LNCAP (cell line): ENCODE results near the gene ATP6V0E2.

ENCODE experiments used
- CTCF ChIP-seq: fragments of 450-650 bp; IDR thresholded peaks from 2 replicates; pipeline ENCODE4 v1.5.1; 2017; ENCODE audit warnings: mild to moderate bottlenecking

Gene ATP6V0E2

GRCh38 chr7:149837564-149838223 lies 36.1 kb upstream of the ATP6V0E2 start:
- TF ChIP-seq CTCF, result no peak

- TF ChIP-seq CTCF, result no peak
These were observed 35.4 kb upstream of the ATP6V0E2 start, which contains the start of gene ZNF862 for GRCh38 chr7:149838224-149838991. Gene ZNF862 (plus strand): TSS chr7:149838375. CDS start chr7:149838612, 237 bp downstream.

DNA sequence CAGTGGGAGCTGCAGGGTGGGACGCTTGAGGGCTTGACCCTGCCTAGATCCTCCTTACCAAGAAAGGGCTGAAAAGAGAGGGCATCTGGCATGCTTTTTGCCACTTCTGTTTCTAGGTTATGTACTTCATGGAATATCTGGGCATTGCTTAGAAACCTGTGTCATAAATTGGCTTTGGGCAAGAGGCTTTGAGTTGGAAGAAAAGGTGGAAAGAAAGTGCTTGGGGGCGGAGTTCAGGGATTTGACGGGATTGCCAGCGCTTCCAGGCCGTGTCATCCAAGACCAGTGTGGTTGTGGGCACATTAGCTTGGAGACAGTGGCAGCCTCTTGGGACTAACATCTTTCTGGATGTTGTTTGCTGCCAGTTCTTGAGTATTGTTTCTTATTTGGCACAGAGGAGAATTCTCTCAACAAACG lies 34.8 kb upstream of the ATP6V0E2 start:
- TF ChIP-seq CTCF, result no peak

DNA sequence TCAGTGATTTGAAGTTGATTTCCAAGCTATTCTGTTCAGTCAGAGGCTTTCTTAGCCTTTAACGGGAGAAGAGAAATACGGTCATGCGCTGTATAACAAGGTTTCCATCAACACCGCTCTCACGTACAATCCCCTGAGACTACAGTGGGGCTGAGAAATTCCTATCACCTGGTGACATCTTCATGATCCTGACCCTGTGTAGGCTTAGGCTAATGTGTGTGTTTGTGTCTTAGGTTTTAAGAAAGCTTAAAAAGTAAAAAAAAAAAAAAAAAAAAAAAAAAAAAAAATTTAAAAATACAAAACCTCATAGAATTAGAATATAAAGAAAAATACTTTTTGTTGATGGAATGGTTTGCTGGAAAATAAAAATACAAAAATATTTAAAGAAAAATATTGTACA lies 33.8 kb upstream of the ATP6V0E2 start:
- TF ChIP-seq CTCF, result no peak

DNA sequence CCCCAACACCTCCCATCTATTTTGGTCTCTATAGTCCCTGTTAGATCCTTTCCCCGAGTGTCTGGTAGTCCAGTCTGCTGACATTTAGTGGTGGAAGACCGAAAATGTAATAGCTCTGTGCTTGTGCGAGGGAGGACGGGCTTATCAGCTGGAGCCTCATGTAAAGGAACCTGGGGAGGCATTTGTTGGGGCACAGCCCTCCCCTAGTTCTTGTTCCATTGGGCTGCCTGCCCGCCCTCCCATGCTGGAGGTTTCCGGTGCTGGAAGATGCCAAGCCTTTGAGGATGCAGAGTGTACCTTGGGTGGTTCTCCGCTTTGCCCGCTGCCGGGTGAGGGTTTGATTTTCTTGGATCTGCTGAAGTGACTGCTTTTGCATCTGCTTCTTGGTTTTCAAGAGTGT lies 30.2 kb upstream of the ATP6V0E2 start:
- TF ChIP-seq CTCF, result no peak

DNA sequence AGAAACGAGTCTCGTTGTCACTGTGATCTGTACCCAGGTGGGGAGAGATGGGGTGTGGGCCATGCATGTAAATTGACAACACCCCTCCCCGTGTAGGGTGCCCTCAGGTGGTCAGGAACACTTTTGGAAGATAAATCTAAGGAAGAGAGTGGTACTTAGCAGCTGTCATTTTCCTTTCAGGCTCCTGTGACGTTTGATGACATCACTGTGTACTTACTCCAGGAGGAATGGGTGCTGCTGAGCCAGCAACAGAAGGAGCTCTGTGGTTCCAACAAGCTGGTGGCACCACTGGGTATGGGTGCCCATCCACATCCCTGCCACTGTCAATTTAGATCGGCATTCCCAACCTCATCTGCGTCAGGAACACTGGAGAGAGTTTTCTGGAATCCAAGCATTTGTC lies 29.3 kb upstream of the ATP6V0E2 start:
- TF ChIP-seq CTCF, result no peak

- TF ChIP-seq CTCF, result no peak
These were observed 28.4 kb upstream of the ATP6V0E2 start for GRCh38 chr7:149845257-149845980.
